ENCODE measurements around the gene RNF207.
"Not testable (repeated sequence)": the region's sequence is repeated elsewhere in the genome, so short reads cannot be mapped to it uniquely, and the experiment has no call there.

RNF207 gene

DNA sequence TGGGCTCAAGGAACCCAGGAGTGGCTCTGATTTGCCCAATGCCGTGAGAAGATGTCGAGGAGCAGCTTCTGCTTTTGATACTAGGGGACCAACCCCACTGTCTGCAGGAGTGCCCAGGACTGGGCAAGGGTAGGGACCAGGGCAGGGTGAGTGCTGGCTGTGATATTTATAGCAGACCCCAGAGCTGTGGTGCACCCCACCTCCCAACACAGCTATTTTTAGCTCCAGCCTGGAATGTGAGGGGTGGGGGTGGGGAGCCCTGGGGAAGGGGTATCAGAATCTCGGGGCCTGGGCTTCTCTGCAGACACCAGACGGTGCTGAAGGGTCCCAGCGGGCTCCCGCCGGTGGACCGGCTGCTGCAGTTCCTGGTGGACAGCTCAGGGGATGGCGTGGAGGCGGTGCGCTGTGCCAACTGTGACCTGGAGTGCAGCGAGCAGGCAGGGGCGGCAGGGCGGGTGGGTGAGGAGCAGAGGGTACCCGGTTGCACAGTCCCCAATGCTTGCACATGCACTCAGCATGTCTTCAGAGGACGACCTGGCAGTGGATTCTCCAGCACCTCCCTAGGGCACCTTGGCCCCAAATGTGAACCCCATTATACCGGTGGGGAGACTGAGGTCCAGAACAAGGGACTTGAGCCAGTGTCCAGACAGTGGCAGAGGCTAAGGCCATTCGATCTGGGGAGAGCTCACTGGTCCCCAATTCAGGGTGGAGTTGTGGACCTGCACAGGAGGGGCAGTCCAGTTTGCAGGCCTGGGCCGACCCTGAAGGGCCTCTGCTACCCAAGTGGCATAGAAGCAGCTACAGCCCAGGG, 1.4 kb downstream of the RNF207 start:
- no peak for ATAC-seq
- Mint-ChIP-seq H3K4me1 (peaks cover 20% of the 10 kb centered on the region), H3K36me3 (no peaks in the 10 kb centered on the region), H3K27me3 (peaks cover 40% of the 10 kb centered on the region), H3K4me3 (peak overlapping the region; percentile 80), H3K27ac (no peak overlapping the region), H3K9me3 (no peaks in the 10 kb centered on the region)

- ATAC-seq, result no peak
- no peak overlapping the region for H3K27ac Mint-ChIP-seq
- H3K9me3 Mint-ChIP-seq, result no peaks in the 10 kb centered on the region
- no peak overlapping the region for H3K4me3 Mint-ChIP-seq
- H3K4me1 Mint-ChIP-seq, result peaks cover 26% of the 10 kb centered on the region
- H3K27me3 Mint-ChIP-seq, result peaks cover 47% of the 10 kb centered on the region
- no peaks in the 10 kb centered on the region for H3K36me3 Mint-ChIP-seq
These were observed 2.0 kb downstream of the RNF207 start for GRCh38 chr1:6207921-6208320.

DNA sequence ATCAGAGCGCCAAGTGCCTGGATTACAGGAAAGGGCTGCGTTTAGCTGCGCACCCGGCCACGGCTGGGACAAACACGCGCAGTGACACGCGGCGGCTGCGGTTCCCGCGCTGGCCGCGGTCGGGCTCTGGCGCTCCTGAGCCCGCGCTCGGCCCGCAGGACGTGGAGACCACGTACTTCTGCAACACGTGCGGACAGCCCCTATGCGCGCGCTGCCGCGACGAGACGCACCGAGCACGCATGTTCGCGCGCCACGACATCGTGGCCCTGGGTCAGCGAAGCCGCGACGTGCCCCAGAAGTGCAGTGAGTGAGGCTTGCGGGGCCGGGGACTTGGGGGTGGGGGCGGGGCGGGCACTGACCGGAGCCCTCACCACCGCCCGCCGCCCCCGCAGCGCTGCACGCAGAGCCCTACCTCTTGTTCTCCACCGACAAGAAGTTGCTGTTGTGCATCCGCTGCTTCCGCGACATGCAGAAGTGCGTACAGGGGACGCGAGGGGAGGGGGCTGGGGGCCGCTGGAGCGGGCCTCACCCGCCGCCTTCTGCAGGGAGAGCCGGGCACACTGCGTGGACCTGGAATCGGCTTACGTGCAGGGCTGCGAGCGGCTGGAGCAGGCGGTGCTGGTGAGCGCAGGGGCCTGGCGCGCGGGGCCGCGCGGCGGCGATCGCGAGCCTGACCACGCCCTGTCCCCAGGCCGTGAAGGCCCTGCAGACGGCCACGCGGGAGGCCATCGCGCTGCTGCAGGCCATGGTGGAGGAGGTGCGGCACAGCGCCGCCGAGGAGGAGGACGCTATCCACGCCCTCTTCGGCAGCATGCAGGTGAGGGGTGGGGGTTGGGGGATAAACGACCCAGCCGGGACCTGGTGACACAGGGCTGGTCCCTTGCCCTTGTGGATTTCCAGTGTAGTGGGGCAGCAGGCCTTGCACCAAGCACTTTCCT, 3.1 kb downstream of the RNF207 start:
- Mint-ChIP-seq H3K27ac (no peak overlapping the region), H3K27me3 (peaks cover 56% of the 10 kb centered on the region), H3K36me3 (no peaks in the 10 kb centered on the region), H3K4me1 (peaks cover 27% of the 10 kb centered on the region), H3K9me3 (no peaks in the 10 kb centered on the region), H3K4me3 (peak overlapping the region; percentile 47)
- peak; percentile 52 for ATAC-seq

DNA sequence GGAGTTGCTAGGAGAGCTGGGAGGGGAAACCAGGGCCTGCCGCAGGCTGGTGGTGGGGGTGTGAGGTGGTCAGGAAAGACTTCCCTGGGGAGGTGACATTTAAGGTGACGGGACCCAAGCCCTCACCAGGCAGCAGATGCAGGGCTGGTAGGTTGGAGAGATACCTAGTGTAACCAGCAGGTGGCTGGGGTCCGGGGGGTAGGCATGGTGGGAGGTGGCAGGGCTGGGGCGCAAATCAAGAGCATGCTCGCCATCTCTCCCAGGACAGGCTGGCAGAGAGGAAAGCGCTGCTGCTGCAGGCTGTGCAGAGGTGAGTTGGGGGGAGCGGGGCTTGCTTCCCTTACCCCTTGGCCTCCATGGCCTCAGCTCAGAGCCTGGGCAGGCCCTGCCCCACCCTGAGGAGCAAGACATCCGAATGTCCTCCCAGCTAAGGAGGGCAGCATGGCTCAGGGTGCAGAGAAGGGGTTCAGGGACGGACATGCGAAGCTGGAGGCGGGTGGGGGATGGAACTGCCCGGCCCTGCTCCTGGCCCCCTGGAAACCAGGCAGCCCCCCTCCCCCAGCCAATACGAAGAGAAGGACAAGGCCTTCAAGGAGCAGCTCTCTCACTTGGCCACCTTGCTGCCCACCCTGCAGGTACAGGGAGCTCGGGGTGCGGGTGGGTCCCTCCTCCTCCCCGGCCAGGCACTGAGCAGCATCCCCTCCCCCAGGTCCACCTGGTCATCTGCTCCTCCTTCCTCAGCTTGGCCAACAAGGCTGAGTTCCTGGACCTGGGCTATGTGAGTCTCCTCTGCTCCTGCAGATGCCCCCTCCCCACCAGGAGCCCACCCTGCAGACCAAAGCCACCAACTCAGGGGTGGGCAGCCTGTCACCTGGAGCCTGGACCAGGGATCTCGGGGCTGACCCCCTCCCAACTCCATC, 4.0 kb downstream of the RNF207 start:
- Mint-ChIP-seq H3K27me3 (peaks cover 62% of the 10 kb centered on the region), H3K36me3 (no peaks in the 10 kb centered on the region), H3K4me3 (peak overlapping the region; percentile 30), H3K4me1 (peaks cover 27% of the 10 kb centered on the region), H3K9me3 (peaks cover 2% of the 10 kb centered on the region), H3K27ac (no peak overlapping the region)
- ATAC-seq, result peak; percentile 47

DNA sequence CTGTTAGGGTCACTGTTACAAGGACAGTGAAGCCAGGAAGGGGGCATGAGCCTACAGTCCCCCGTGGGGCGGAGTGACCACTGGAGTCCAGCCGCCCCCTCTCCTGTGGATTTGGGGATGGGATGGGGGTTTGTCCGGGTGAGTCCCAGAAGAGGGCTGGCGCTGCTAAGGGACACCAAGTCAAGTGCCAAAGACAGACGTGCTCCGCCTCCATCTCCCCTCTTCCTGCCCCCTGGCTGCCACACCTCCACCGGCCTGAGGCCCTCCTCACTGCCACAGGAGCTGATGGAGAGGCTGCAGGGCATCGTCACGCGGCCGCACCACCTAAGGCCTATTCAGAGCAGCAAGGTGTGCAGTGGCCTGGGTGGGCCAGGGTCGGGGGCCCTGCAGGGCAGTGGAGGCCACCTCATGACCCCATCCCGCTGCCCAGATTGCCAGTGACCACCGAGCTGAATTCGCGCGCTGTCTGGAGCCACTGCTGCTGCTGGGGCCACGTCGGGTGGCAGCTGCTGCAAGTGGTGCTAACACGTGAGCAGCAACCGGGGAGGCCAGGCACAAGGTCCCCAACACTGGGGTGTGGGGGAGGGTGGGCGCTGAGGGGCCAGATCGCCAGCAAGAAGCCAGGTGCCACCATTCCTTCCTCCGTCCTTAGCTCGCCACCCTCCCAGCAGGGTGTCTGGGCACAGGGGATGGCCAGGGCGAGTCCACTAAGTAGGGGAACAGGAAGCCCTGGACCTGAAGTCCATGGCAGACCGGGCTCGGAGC, 4.9 kb downstream of the RNF207 start:
- peaks cover 70% of the 10 kb centered on the region for H3K27me3 Mint-ChIP-seq
- H3K27ac Mint-ChIP-seq, result no peak overlapping the region
- H3K4me3 Mint-ChIP-seq, result no peak overlapping the region
- no peaks in the 10 kb centered on the region for H3K36me3 Mint-ChIP-seq
- peaks cover 3% of the 10 kb centered on the region for H3K9me3 Mint-ChIP-seq
- peaks cover 27% of the 10 kb centered on the region for H3K4me1 Mint-ChIP-seq
- no peak for ATAC-seq

- peaks cover 77% of the 10 kb centered on the region for H3K27me3 Mint-ChIP-seq
- H3K9me3 Mint-ChIP-seq, result peaks cover 3% of the 10 kb centered on the region
- H3K4me3 Mint-ChIP-seq, result no peak overlapping the region
- H3K36me3 Mint-ChIP-seq, result no peaks in the 10 kb centered on the region
- no peak for ATAC-seq
- peaks cover 25% of the 10 kb centered on the region for H3K4me1 Mint-ChIP-seq
- no peak overlapping the region for H3K27ac Mint-ChIP-seq
These were observed 5.8 kb downstream of the RNF207 start for GRCh38 chr1:6211731-6212130.

GRCh38 chr1:6212193-6212959, 6.5 kb downstream of the RNF207 start:
- H3K9me3 Mint-ChIP-seq, result peaks cover 3% of the 10 kb centered on the region

GRCh38 chr1:6218375-6219164, 12.7 kb downstream of the RNF207 start:
- Mint-ChIP-seq H3K36me3 (peaks cover 31% of the 10 kb centered on the region), H3K4me1 (peaks cover 15% of the 10 kb centered on the region), H3K27ac (no peak overlapping the region), H3K9me3 (peaks cover 3% of the 10 kb centered on the region), H3K4me3 (no peak overlapping the region), H3K27me3 (peaks cover 50% of the 10 kb centered on the region)
- no peak for ATAC-seq

More at GRCh38 chr1:6212193-6212959, 6.5 kb downstream of the RNF207 start:
- Mint-ChIP-seq H3K36me3 (no peaks in the 10 kb centered on the region), H3K27me3 (peaks cover 77% of the 10 kb centered on the region), H3K4me1 (peaks cover 23% of the 10 kb centered on the region), H3K27ac (no peak overlapping the region), H3K4me3 (no peak overlapping the region)
- no peak for ATAC-seq

- H3K9me3 Mint-ChIP-seq, H3K27ac Mint-ChIP-seq, H3K4me3 Mint-ChIP-seq, ATAC-seq: not testable (repeated sequence)
- Mint-ChIP-seq H3K36me3 (peaks cover 42% of the 10 kb centered on the region), H3K27me3 (peaks cover 44% of the 10 kb centered on the region), H3K4me1 (peaks cover 15% of the 10 kb centered on the region)
These were observed 13.7 kb downstream of the RNF207 start for GRCh38 chr1:6219641-6220040.

GRCh38 chr1:6220236-6220635, 14.3 kb downstream of the RNF207 start:
- H3K4me3 Mint-ChIP-seq, result no peak overlapping the region
- no peak overlapping the region for H3K27ac Mint-ChIP-seq
- H3K36me3 Mint-ChIP-seq, result peaks cover 48% of the 10 kb centered on the region
- ATAC-seq, result no peak
- H3K4me1 Mint-ChIP-seq, result peaks cover 15% of the 10 kb centered on the region
- peaks cover 38% of the 10 kb centered on the region for H3K27me3 Mint-ChIP-seq
- no peaks in the 10 kb centered on the region for H3K9me3 Mint-ChIP-seq

- peaks cover 15% of the 10 kb centered on the region for H3K4me1 Mint-ChIP-seq
- no peak overlapping the region for H3K27ac Mint-ChIP-seq
- no peaks in the 10 kb centered on the region for H3K9me3 Mint-ChIP-seq
- H3K27me3 Mint-ChIP-seq, result peaks cover 28% of the 10 kb centered on the region
- H3K4me3 Mint-ChIP-seq, result no peak overlapping the region
- H3K36me3 Mint-ChIP-seq, result peaks cover 59% of the 10 kb centered on the region
- ATAC-seq, result no peak
These were observed 15.4 kb downstream of the RNF207 start for GRCh38 chr1:6221210-6221784.

GRCh38 chr1:6222636-6223035, 16.7 kb downstream of the RNF207 start:
- Mint-ChIP-seq H3K36me3 (peaks cover 62% of the 10 kb centered on the region), H3K9me3 (no peaks in the 10 kb centered on the region), H3K4me1 (peaks cover 12% of the 10 kb centered on the region), H3K27ac (no peak overlapping the region), H3K4me3 (no peak overlapping the region), H3K27me3 (peaks cover 14% of the 10 kb centered on the region)
- ATAC-seq, result no peak

DNA sequence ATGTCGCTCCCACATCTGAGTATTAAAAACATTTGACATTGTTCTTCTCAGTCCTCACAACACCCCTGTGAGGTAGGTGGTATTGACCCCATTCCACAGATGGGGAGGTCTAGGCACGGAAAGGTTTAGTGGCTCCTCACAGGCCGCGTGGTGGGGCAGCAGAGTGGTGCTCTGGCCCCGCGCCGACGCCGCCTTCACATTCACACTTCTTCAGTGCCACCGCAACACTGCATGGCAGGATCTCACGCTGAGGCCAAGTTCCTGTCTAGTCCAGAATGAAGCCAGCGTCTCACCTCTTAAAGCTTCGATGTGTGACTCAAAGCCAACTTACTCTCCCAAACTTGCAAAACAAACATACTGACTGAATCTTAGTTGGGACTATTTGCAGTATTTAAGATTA, 17.7 kb downstream of the RNF207 start:
- H3K27me3 Mint-ChIP-seq, result peaks cover 5% of the 10 kb centered on the region
- no peak for ATAC-seq
- peaks cover 62% of the 10 kb centered on the region for H3K36me3 Mint-ChIP-seq
- no peak overlapping the region for H3K27ac Mint-ChIP-seq
- no peaks in the 10 kb centered on the region for H3K9me3 Mint-ChIP-seq
- no peak overlapping the region for H3K4me3 Mint-ChIP-seq
- peaks cover 5% of the 10 kb centered on the region for H3K4me1 Mint-ChIP-seq
